ENCODE results near the gene ZBTB18. TPM values are rescaled to one million over a fixed set of nuclear protein-coding genes. Genes with fewer than 3 reads are reported as not detected.

Gene ZBTB18
- total RNA-seq, 1 experiment from 2014 or later: 1.8 TPM

GRCh38 chr1:244067893-244068292, 16.8 kb downstream of the ZBTB18 start:
- H3K27me3 ChIP-seq (ENCODE audit: insufficient read depth, low read length): peaks cover 52% of the 10 kb centered on the region
- no peak for TF ChIP-seq EZH2phosphoT487 (IDR thresholded peaks at IDR 0.05; ENCODE audit: borderline replicate concordance)
- TF ChIP-seq ZFX (IDR thresholded peaks at IDR 0.05): no peak
- no peak for TF ChIP-seq SRF (IDR thresholded peaks at IDR 0.05; ENCODE audit: low read depth)
- TF ChIP-seq SIN3A (IDR thresholded peaks at IDR 0.05; ENCODE audit: low read depth): no peak
- TF ChIP-seq TCF7L2 (IDR thresholded peaks at IDR 0.05; ENCODE audit: borderline replicate concordance, extremely low read depth, insufficient read depth, insufficient read length): no peak
- TF ChIP-seq EZH2 (IDR thresholded peaks at IDR 0.05): no peak
- no peak for TF ChIP-seq POLR2A (IDR thresholded peaks at IDR 0.05; ENCODE audit: borderline replicate concordance, extremely low read depth, insufficient read depth, insufficient read length)
- TF ChIP-seq MAX (IDR thresholded peaks at IDR 0.05): no peak
- no peak for TF ChIP-seq ATF3 (IDR thresholded peaks at IDR 0.05)
- no peak for TF ChIP-seq REST (IDR thresholded peaks at IDR 0.05; ENCODE audit: low read depth)
- CTCF ChIA-PET: no interaction called here
- no peaks in the 10 kb centered on the region for H3K4me1 ChIP-seq (ENCODE audit: control insufficient read depth in 1 of 2, insufficient read depth in 2 of 2, low read length in 2 of 2)
- no peaks in the 10 kb centered on the region for H4K20me1 ChIP-seq (ENCODE audit: insufficient read depth)
- no peaks in the 10 kb centered on the region for H3K36me3 ChIP-seq (ENCODE audit: control insufficient read depth in 1 of 2, insufficient read depth in 2 of 2, low read length in 2 of 2)
- no peak overlapping the region for H2AFZ ChIP-seq (ENCODE audit: low read depth, low read length, poor library complexity, severe bottlenecking)
- no peak for DNase-seq (ENCODE audit: low read depth, low spot score)
- no peaks in the 10 kb centered on the region for H3K9me3 ChIP-seq (ENCODE audit: control insufficient read depth in 1 of 2, insufficient read depth in 1 of 2, low read depth in 1 of 2, low read length in 2 of 2)
- no TSS peak for BruUV-seq (replicated peaks)
- POLR2A ChIA-PET: no interaction called here
- no peak overlapping the region for H3K9ac ChIP-seq (ENCODE audit: low read length)
- no peaks in the 10 kb centered on the region for H3K9me2 ChIP-seq (ENCODE audit: insufficient read depth)
- H3K4me3 ChIP-seq (replicated peaks in 1 of 2; ENCODE audit: low read depth in 1 of 2, low read length in 2 of 2): no peak overlapping the region
- intact Hi-C loops (cut with micrococcal nuclease): no loop called here
- no peak for ATAC-seq
- RAD21 ChIA-PET (ENCODE audit: low non-redundant PET in 1 of 2, low total read pairs in 2 of 2, uncharacterized antibody in 2 of 2, unreplicated experiment in 2 of 2): no interaction called here
- no peak overlapping the region for H3K27ac ChIP-seq (ENCODE audit: low read depth, low read length)
- H3K79me2 ChIP-seq (ENCODE audit: insufficient read depth, low read length): no peaks in the 10 kb centered on the region
- H3K4me2 ChIP-seq (ENCODE audit: low read length): no peak overlapping the region

Data from HCT116 (cell line).